ENCODE results near the gene GAL3ST1.
A peak's percentile ranks its signal among the peaks of the same experiment; 100 is the strongest.
"Not testable (repeated sequence)": the region's sequence is repeated elsewhere in the genome, so short reads cannot be mapped to it uniquely, and the experiment has no call there.

GAL3ST1 gene

GRCh38 chr22:30596199-30596598 is 21.7 kb upstream of the GAL3ST1 start:
- DNase-seq (ENCODE audit: low spot score): no peak

GRCh38 chr22:30592360-30592713 is 17.9 kb upstream of the GAL3ST1 start:
- not testable (repeated sequence) for DNase-seq (ENCODE audit: low spot score)

DNA sequence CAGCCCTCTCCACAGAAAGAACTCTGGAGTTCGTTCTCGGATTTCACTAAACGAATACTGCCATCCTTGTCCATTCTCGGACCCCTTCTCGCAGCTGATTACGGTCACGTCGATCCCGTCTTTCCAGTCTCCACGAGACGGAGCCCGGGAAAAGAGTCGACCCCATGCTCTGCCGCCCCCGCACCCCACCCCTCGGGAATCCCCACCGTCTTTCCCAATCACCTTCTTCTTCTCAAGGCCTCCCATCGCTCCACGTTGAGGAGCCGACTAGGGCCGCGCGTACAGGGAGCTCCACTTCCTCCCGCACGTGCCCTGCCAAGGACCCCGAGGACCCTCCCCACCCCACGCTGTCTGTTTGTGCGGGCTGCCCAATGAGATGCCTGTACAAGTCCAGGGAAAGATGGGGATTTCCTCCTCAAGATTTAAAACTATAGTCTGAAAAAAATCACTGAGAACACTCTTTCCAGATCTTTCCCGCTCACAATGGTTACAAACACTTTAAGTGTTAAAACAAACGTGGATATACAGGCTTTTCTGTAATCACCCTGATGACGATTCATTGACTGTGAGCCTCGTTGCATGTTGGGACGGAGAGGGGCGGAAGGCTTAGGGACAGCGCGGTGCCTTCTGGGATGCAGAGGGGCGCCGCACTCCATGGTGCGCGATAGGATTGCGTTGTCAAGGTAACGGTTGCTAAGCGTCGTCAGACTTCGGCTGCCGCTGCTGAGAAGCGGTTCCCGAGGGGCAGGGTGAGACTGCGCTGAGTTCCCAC is 17.3 kb upstream of the GAL3ST1 start, which contains the start of gene PES1:
TSS of gene PES1 (minus strand) at position 323 of the 772 bp plus-strand sequence. CDS start at position 246, 77 bp downstream.
- DNase-seq (ENCODE audit: low spot score): peak; percentile 97

DNA sequence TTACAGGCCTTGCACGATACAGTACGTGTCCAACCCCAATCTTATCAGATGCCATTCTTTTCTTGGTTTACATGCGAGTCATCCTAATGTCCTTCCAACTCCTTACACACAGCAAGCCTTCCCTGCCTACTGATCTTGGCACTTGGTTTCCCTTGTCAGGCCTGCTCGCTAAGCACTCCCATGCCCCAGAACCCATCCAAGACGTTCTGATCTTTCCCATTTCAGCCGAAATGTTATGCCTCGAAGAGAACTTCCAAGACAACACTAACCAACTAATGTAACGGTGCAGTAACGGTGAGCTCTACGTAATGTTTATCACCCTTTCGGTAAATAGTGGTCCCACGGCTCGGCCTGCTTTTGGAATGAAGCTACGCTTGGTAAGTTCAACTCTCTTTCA is 16.7 kb upstream of the GAL3ST1 start:
- no peak for DNase-seq (ENCODE audit: low spot score)

GRCh38 chr22:30586414-30586813 is 11.9 kb upstream of the GAL3ST1 start:
- no peak for DNase-seq (ENCODE audit: low spot score)

DNA sequence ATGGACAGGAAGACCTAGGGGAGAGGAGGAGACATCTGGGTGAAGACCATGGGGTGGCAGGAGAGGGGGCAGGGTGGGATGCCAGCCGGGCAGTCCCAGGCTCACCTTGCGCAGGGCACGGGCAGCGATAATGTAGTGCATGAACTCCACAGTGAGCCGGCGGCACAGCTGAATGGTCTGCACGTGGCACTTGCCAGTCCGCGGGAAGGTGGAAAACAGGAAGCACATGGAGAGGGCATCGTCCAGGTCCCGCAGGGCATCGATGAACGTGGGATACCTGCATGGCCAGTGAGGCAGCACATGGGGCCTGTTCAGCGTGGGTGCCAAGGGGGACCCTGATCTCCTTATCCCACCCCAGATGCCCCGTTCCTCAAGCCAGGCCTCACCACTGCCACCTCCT is 10.0 kb upstream of the GAL3ST1 start:
- no peak for DNase-seq (ENCODE audit: low spot score)

GRCh38 chr22:30582788-30583545 is 8.5 kb upstream of the GAL3ST1 start:
- DNase-seq (ENCODE audit: low spot score): no peak

DNA sequence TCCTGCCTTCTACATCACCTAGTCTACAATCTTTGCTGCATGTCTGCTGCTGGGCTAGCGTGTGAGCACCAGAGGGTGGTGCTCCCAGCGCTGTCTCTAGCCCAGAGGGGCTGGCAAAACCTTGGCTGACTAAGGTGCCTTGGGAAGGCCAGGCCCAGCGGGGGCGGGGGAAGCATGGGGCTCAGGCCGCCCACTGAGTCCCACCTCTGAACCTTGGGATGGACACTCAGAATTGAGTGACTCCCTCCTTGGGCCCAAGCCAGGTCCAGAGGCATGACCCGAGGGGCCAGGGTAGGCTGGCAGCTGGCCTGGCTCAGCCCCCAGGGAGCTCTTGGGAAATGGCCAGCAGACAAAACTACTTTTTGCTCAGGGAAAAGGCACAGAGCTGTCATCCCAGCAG is 7.6 kb upstream of the GAL3ST1 start:
- no peak for DNase-seq (ENCODE audit: low spot score)

- DNase-seq (ENCODE audit: low spot score): no peak
Observed at GRCh38 chr22:30580896-30581295, 6.4 kb upstream of the GAL3ST1 start.

- no peak for DNase-seq (ENCODE audit: low spot score)
Observed at GRCh38 chr22:30578481-30578880, 4.0 kb upstream of the GAL3ST1 start.

GRCh38 chr22:30575859-30576258 is 1.4 kb upstream of the GAL3ST1 start:
- no peak for DNase-seq (ENCODE audit: low spot score)

GRCh38 chr22:30574997-30575671 is 669 bp upstream of the GAL3ST1 start:
- DNase-seq (ENCODE audit: low spot score): no peak

GRCh38 chr22:30573594-30574094 is 821 bp downstream of the GAL3ST1 start:
- DNase-seq (ENCODE audit: low spot score): no peak

GRCh38 chr22:30572840-30573593 is 1.4 kb downstream of the GAL3ST1 start:
- peak; percentile 60 for DNase-seq (ENCODE audit: low spot score)

DNA sequence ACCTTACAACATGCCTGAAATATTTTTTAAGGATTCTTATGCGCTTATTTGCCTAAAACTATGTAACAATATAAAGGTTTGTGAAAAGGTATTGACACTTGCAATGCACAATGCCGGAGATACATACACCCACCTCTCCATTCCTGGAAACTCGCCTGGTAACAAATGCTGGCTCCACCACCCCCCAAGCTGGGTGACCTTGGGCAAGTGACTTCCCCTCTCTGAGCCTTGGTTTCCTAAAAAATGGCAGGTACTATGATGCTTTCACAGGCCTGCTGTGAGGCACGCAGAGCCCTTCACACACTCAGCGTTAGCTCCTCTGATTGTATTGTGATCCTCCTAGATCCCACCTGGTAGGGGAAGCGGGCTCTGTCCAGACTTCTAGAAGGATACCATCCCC is 2.3 kb downstream of the GAL3ST1 start:
- no peak for DNase-seq (ENCODE audit: low spot score)

- DNase-seq (ENCODE audit: low spot score): no peak
Observed at GRCh38 chr22:30569674-30570202, 4.7 kb downstream of the GAL3ST1 start.

DNA sequence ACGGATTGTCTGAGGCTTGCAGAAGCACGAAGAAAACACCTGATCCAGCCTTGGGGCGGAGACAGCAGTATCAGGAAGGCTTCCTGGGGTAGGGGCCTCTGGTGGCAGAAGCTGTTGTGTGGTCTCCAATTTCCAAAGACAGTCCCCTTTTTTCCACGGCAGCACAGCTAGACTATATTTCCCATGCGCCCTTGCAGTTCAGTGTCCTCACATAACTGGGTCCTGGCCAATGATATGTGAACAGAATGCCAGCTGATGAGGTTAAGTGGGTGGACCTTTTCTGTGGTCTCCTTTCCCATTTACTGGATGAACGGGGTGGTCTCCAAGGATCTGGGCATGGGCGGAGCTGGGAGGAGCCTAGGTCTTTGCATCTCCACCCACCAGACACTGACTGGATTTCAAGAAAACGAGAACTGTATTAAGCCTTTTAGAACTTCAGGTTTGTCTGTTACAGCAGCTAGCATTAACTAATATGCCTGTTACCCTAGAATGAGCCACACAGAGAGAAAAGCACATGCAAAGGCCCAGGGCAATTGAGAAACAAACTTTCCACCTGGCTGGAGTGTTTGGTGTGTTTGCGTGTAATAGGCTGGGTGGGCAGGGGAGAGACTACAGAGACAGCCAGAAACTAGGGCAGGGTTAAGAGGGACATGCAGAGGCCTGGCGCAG is 6.2 kb downstream of the GAL3ST1 start:
- DNase-seq (ENCODE audit: low spot score): no peak

- DNase-seq (ENCODE audit: low spot score): not testable (repeated sequence)
Observed at GRCh38 chr22:30567277-30567676, 7.2 kb downstream of the GAL3ST1 start.

DNA sequence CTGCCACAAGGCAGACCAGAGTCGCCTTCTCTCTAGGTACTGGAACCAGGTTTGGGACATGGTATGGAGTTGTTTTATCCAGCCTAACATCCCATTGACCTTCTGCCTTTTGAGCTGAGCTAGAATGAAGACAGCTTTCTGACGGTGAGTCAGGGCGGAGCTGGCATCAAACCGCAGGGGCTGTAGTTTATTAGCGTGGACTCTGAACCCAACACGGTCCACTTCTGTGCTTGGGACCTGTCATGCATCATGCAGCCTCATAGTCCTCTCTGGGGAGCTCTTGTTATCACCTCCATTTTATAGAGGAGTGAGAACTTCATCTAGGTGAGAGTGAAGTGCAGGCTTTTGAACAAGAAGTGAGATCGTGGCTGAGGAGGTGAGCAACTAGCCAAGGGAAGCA is 8.3 kb downstream of the GAL3ST1 start:
- no peak for DNase-seq (ENCODE audit: low spot score)

GRCh38 chr22:30565341-30565740 is 9.1 kb downstream of the GAL3ST1 start:
- no peak for DNase-seq (ENCODE audit: low spot score)

GRCh38 chr22:30564761-30565119 is 9.7 kb downstream of the GAL3ST1 start:
- no peak for DNase-seq (ENCODE audit: low spot score)

Measured in D341Med (cell line).